Measurements from ENCODE around the gene ADH5.
"Not testable (repeated sequence)": the region's sequence is repeated elsewhere in the genome, so short reads cannot be mapped to it uniquely, and the experiment has no call there.

Gene ADH5

GRCh38 chr4:99071159-99071558 is 17.4 kb downstream of the ADH5 start:
- ATAC-seq (no peak), DNase-seq (no peak)
- Mint-ChIP-seq H3K9me3 (no peaks in the 10 kb centered on the region), H3K27ac (no peak overlapping the region), H3K4me1 (no peaks in the 10 kb centered on the region), H3K4me3 (no peak overlapping the region), H3K27me3 (no peaks in the 10 kb centered on the region)

- Mint-ChIP-seq H3K4me3 (no peak overlapping the region), H3K4me1 (no peaks in the 10 kb centered on the region), H3K27me3 (no peaks in the 10 kb centered on the region), H3K9me3 (no peaks in the 10 kb centered on the region), H3K27ac (no peak overlapping the region)
- DNase-seq (no peak), ATAC-seq (no peak)
Observed at GRCh38 chr4:99067617-99068016, 21.0 kb downstream of the ADH5 start.

- not testable (repeated sequence) for H3K27ac Mint-ChIP-seq, H3K9me3 Mint-ChIP-seq, H3K4me1 Mint-ChIP-seq, H3K27me3 Mint-ChIP-seq, DNase-seq, H3K4me3 Mint-ChIP-seq, ATAC-seq
Observed at GRCh38 chr4:99065521-99065920, 23.1 kb downstream of the ADH5 start.

- Mint-ChIP-seq H3K27me3 (no peaks in the 10 kb centered on the region), H3K4me1 (no peaks in the 10 kb centered on the region), H3K4me3 (no peak overlapping the region), H3K9me3 (no peaks in the 10 kb centered on the region), H3K27ac (no peak overlapping the region)
- ATAC-seq (no peak), DNase-seq (no peak)
Observed at GRCh38 chr4:99062120-99062519, 26.5 kb downstream of the ADH5 start.

GRCh38 chr4:99061048-99061700 is 27.4 kb downstream of the ADH5 start:
- no peak overlapping the region for H3K27ac Mint-ChIP-seq
- H3K9me3 Mint-ChIP-seq: no peaks in the 10 kb centered on the region
- peaks cover 3% of the 10 kb centered on the region for H3K4me1 Mint-ChIP-seq
- H3K27me3 Mint-ChIP-seq: no peaks in the 10 kb centered on the region
- no peak for ATAC-seq
- no peak for DNase-seq
- H3K4me3 Mint-ChIP-seq: no peak overlapping the region

GRCh38 chr4:99059550-99059949 is 29.0 kb downstream of the ADH5 start:
- H3K4me3 Mint-ChIP-seq: no peak overlapping the region
- H3K27ac Mint-ChIP-seq: no peak overlapping the region
- ATAC-seq: no peak
- H3K27me3 Mint-ChIP-seq: no peaks in the 10 kb centered on the region
- peaks cover 19% of the 10 kb centered on the region for H3K4me1 Mint-ChIP-seq
- no peak for DNase-seq
- no peaks in the 10 kb centered on the region for H3K9me3 Mint-ChIP-seq

DNA sequence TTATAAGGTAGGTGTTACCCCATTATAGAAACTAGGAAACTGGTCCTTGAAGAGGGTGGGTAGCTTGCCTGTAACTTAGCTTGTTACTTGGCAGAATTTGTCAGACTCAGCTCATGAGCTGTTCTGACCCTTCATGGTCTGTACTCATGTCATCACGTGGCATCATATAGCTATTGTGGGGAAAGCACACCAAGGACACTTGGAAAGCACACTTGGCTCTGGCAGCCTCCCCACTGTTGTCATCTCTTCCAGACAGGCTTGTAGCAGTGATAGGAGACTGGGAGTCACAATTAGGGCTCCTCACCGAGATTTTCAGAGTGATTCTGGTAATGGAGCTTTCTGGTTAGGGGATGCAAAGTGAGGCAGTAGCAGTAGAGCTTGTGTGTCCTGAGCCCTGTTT is 30.4 kb downstream of the ADH5 start:
- H3K9me3 Mint-ChIP-seq: no peaks in the 10 kb centered on the region
- no peak overlapping the region for H3K27ac Mint-ChIP-seq
- no peaks in the 10 kb centered on the region for H3K27me3 Mint-ChIP-seq
- H3K4me1 Mint-ChIP-seq: peaks cover 28% of the 10 kb centered on the region
- ATAC-seq: no peak
- no peak for DNase-seq
- no peak overlapping the region for H3K4me3 Mint-ChIP-seq

DNA sequence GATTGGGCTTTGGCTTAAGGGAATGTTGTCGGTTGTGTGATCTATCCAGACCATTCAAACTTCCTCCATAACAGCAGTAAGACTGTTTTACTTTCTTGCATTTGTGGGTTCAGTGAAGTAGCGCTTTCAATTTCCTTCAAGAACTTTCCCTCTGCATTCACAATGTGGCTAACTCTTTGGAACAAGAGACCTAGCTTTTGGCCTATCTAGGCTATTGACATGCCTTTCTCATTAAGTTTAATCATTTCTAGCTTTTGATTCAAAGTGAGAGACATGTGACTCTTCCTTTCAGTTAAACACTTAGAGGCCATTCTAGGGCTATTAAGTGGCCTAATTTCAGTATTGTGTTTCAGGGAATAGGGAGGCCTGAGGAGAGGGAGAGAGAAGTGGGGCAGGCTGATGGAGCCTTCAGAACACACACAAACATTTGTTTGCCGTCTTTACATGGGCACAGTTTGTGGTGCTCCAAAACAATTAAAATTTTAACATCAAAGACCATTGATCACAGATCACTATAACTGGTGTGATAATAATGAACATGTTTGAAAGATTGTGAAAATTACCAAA is 34.1 kb downstream of the ADH5 start:
- Mint-ChIP-seq H3K4me3 (peak overlapping the region in 1 of 2 donors; percentile 27), H3K9me3 (no peaks in the 10 kb centered on the region), H3K27ac (peak overlapping the region in 1 of 2 donors; percentile 3), H3K4me1 (peaks cover 42% of the 10 kb centered on the region), H3K27me3 (no peaks in the 10 kb centered on the region)
- no peak for DNase-seq
- ATAC-seq: peak; percentile 60

GRCh38 chr4:99052902-99053301 is 35.7 kb downstream of the ADH5 start:
- peaks cover 42% of the 10 kb centered on the region for H3K4me1 Mint-ChIP-seq
- H3K27me3 Mint-ChIP-seq: no peaks in the 10 kb centered on the region
- ATAC-seq (peak; percentile 86), DNase-seq (peak in 1 of 2 donors; percentile 15)
- H3K9me3 Mint-ChIP-seq: no peaks in the 10 kb centered on the region
- peak overlapping the region; percentile 30 to 77 for H3K27ac Mint-ChIP-seq
- H3K4me3 Mint-ChIP-seq: peak overlapping the region in 1 of 2 donors; percentile 9

- peak overlapping the region in 1 of 2 donors; percentile 53 for H3K27ac Mint-ChIP-seq
Observed at GRCh38 chr4:99047710-99048109, 40.9 kb downstream of the ADH5 start.

DNA sequence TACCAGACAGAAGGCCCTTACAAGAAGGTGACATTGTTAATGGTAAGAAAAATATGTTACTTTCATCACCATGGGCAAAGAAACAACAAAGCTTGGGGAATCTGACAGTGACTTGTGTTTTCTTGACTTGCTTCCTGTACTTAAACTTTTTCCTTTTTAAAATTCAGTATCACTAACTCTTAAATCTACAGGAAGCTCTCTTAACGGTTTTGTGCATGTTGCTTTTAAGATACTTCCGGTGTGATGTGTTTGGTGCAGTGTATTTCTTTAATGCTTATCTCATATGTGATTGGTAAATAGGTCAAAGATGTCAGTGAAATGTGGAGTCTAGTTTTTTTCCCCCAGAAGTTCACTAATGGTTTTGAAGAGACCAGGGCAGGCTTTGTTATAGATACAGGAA is 45.2 kb downstream of the ADH5 start:
- H3K27me3 Mint-ChIP-seq: no peaks in the 10 kb centered on the region
- peak overlapping the region; percentile 92 to 93 for H3K27ac Mint-ChIP-seq
- H3K4me1 Mint-ChIP-seq: peaks cover 21% of the 10 kb centered on the region
- peak; percentile 66 for ATAC-seq
- DNase-seq: no peak
- no peaks in the 10 kb centered on the region for H3K9me3 Mint-ChIP-seq
- H3K4me3 Mint-ChIP-seq: peak overlapping the region; percentile 35 to 36

More at GRCh38 chr4:99047710-99048109, 40.9 kb downstream of the ADH5 start:
- DNase-seq (no peak), ATAC-seq (no peak)
- Mint-ChIP-seq H3K9me3 (no peaks in the 10 kb centered on the region), H3K4me3 (no peak overlapping the region), H3K27me3 (no peaks in the 10 kb centered on the region), H3K4me1 (peaks cover 24% of the 10 kb centered on the region)

GRCh38 chr4:99038213-99038612 is 50.4 kb downstream of the ADH5 start:
- no peak for ATAC-seq
- Mint-ChIP-seq H3K4me3 (no peak overlapping the region), H3K4me1 (peaks cover 15% of the 10 kb centered on the region), H3K27me3 (no peaks in the 10 kb centered on the region), H3K9me3 (no peaks in the 10 kb centered on the region), H3K27ac (no peak overlapping the region)
- no peak for DNase-seq

- DNase-seq (no peak), ATAC-seq (no peak)
- H3K9me3 Mint-ChIP-seq: no peaks in the 10 kb centered on the region
- H3K4me3 Mint-ChIP-seq: no peak overlapping the region
- H3K27ac Mint-ChIP-seq: no peak overlapping the region
- peaks cover 24% of the 10 kb centered on the region for H3K4me1 Mint-ChIP-seq
- H3K27me3 Mint-ChIP-seq: no peaks in the 10 kb centered on the region
Observed at GRCh38 chr4:99033956-99034355, 54.6 kb downstream of the ADH5 start.

DNA sequence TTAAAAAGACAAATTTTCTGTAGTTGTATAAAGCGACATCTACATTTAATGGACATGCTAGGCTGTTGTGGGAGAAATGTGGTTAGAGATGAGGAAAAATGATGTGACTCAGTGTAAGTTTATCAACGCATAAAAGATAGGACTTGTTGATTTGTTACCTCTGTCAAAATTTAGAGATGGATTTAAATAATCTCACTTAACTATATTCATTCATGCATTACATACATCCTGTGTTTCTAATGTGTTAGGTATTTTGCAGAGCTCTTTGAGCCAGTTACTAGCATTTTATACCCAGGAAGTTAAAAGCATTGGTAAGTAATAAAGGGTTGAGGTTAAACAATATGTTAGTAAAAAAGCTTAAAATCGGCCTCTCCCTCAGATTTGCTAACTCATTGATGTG is 58.7 kb downstream of the ADH5 start:
- Mint-ChIP-seq H3K27me3 (no peaks in the 10 kb centered on the region), H3K4me3 (no peak overlapping the region), H3K9me3 (no peaks in the 10 kb centered on the region), H3K27ac (peak overlapping the region in 1 of 2 donors; percentile 28), H3K4me1 (peaks cover 36% of the 10 kb centered on the region)
- ATAC-seq: no peak
- no peak for DNase-seq

DNA sequence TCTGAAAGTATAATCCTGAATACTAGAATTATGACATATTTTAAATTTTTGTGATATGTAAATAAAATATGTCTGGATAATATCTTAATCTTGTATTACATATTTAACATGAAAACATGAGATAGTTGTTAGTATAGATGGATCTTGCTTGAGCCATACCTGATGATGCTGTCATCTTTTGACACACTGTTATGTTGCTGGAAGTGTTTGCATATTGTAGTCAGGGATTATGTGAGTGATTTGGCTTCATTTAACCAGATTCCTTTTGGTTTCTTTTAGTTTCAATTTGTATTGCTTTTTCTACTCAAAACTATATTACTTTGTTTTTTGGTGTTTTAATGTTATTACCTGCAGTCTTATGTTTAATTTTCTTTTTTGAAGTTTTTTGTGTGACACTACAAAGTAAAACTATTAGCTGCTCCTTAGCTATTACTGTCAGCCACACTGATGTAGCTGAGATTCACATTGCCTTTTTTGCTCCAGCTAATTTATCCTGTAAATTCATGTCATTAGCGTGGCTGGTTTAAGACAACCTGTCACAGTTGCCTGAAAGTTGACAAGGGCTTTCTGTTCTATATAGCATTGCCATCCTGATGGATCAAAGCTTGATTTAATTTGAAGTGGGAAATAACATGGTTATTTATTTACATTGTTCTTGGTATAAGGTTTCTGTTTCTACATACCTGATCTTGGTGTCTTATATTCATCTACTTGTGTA is 59.4 kb downstream of the ADH5 start:
- no peak for DNase-seq
- no peak overlapping the region for H3K4me3 Mint-ChIP-seq
- H3K27ac Mint-ChIP-seq: peak overlapping the region in 1 of 2 donors; percentile 19
- peak; percentile 64 for ATAC-seq
- H3K27me3 Mint-ChIP-seq: no peaks in the 10 kb centered on the region
- H3K9me3 Mint-ChIP-seq: no peaks in the 10 kb centered on the region
- peaks cover 41% of the 10 kb centered on the region for H3K4me1 Mint-ChIP-seq

GRCh38 chr4:99028187-99028586 is 60.4 kb downstream of the ADH5 start:
- Mint-ChIP-seq H3K4me3 (no peak overlapping the region), H3K27ac (no peak overlapping the region), H3K27me3 (no peaks in the 10 kb centered on the region), H3K4me1 (peaks cover 48% of the 10 kb centered on the region), H3K9me3 (no peaks in the 10 kb centered on the region)
- ATAC-seq: peak; percentile 71
- DNase-seq: no peak

Data from stimulated activated naive CD8-positive, alpha-beta T cell treated with anti-CD3 and anti-CD28 coated beads, Interleukin-15, amount 100 ng/mL, for 72 hours (primary cell).